ENCODE results near the gene PSPH. TPM values are rescaled to one million over a fixed set of nuclear protein-coding genes. Genes with fewer than 3 reads are reported as not detected.

The PSPH gene
- total and polyA plus RNA-seq, 8 donors, result 0.45 to 53.1 (median 5.7) TPM

GRCh38 chr7:55996856-55997500 lies 54.3 kb downstream of the PSPH start:
- peaks cover 0 to 12% (median 3%) of the 10 kb centered on the region in 4 donors for H3K4me1 ChIP-seq
- intact Hi-C loops (cut with DNase I; ENCODE audit: low total_unique reads), result no loop called here
- no peak for DNase-seq
- H3K27ac ChIP-seq, result no peak overlapping the region
- WGBS, 5 donors, result 84 to 90% (median 87%) methylated on average over 8 of the region's 8 CpGs
- peaks cover 10 to 88% (median 83%) of the 10 kb centered on the region in 4 donors for H3K36me3 ChIP-seq
- H3K9me3 ChIP-seq, result no peaks in the 10 kb centered on the region
- no peak for TF ChIP-seq EP300 (IDR thresholded peaks at IDR 0.05)
- TF ChIP-seq CTCF (IDR thresholded peaks at IDR 0.05), result no peak
- no peak for TF ChIP-seq POLR2A (IDR thresholded peaks at IDR 0.05)
- TF ChIP-seq POLR2AphosphoS5 (IDR thresholded peaks at IDR 0.05), result no peak
- H3K4me3 ChIP-seq, result no peak overlapping the region
- H3K27me3 ChIP-seq, result no peaks in the 10 kb centered on the region

GRCh38 chr7:55992346-55992745 lies 58.9 kb downstream of the PSPH start:
- Histone ChIP-seq H3K4me1 (no peaks in the 10 kb centered on the region), H3K9me3 (no peaks in the 10 kb centered on the region), H3K27me3 (no peaks in the 10 kb centered on the region), H3K4me3 (no peak overlapping the region), H3K27ac (no peak overlapping the region), H3K36me3 (peaks cover 16 to 98% (median 96%) of the 10 kb centered on the region in 4 donors)
- TF ChIP-seq EP300 (IDR thresholded peaks at IDR 0.05) (no peak), POLR2AphosphoS5 (IDR thresholded peaks at IDR 0.05) (no peak)
- DNase-seq, result no peak
- intact Hi-C loops (cut with DNase I; ENCODE audit: low total_unique reads), result no loop called here
- WGBS, 5 donors, result 76 to 98% (median 97%) methylated on average over 3 of the region's 3 CpGs

- H3K36me3 ChIP-seq, result peaks cover 55 to 100% (median 99%) of the 10 kb centered on the region in 4 donors
- no peaks in the 10 kb centered on the region for H3K27me3 ChIP-seq
- WGBS, 5 donors, result 85 to 93% (median 92%) methylated on average over 3 of the region's 3 CpGs
- H3K4me1 ChIP-seq, result peaks cover 0 to 2% (median 0%) of the 10 kb centered on the region in 4 donors
- H3K9me3 ChIP-seq, result no peaks in the 10 kb centered on the region
- intact Hi-C loops (cut with DNase I; ENCODE audit: low total_unique reads), result no loop called here
- DNase-seq, result no peak
- H3K4me3 ChIP-seq, result no peak overlapping the region
- H3K27ac ChIP-seq, result no peak overlapping the region
- no peak for TF ChIP-seq CTCF (IDR thresholded peaks at IDR 0.05)
- no peak for TF ChIP-seq EP300 (IDR thresholded peaks at IDR 0.05)
- no peak for TF ChIP-seq POLR2AphosphoS5 (IDR thresholded peaks at IDR 0.05)
- no peak for TF ChIP-seq POLR2A (IDR thresholded peaks at IDR 0.05)
Measured at GRCh38 chr7:55983537-55983936, 67.7 kb downstream of the PSPH start.

- WGBS, 5 donors, result 84 to 90% (median 86%) methylated on average over 3 of the region's 3 CpGs
- TF ChIP-seq EP300 (IDR thresholded peaks at IDR 0.05), result no peak
- TF ChIP-seq POLR2A (IDR thresholded peaks at IDR 0.05), result no peak
- no peak for TF ChIP-seq POLR2AphosphoS5 (IDR thresholded peaks at IDR 0.05)
- TF ChIP-seq CTCF (IDR thresholded peaks at IDR 0.05), result no peak
- Histone ChIP-seq H3K9me3 (no peaks in the 10 kb centered on the region), H3K27me3 (no peaks in the 10 kb centered on the region), H3K4me1 (peaks cover 0 to 17% (median 9%) of the 10 kb centered on the region in 4 donors), H3K27ac (no peak overlapping the region), H3K36me3 (peaks cover 47 to 75% (median 72%) of the 10 kb centered on the region in 4 donors), H3K4me3 (no peak overlapping the region)
- intact Hi-C loops (cut with DNase I; ENCODE audit: low total_unique reads), result no loop called here
- no peak for DNase-seq
Measured at GRCh38 chr7:55980266-55980665, 71.0 kb downstream of the PSPH start.

GRCh38 chr7:55977831-55978230 lies 73.4 kb downstream of the PSPH start:
- Histone ChIP-seq H3K4me1 (peaks cover 0 to 17% (median 9%) of the 10 kb centered on the region in 4 donors), H3K27me3 (no peaks in the 10 kb centered on the region), H3K4me3 (no peak overlapping the region), H3K36me3 (peaks cover 23 to 50% (median 48%) of the 10 kb centered on the region in 4 donors), H3K9me3 (no peaks in the 10 kb centered on the region), H3K27ac (no peak overlapping the region)
- TF ChIP-seq CTCF (IDR thresholded peaks at IDR 0.05) (no peak), POLR2AphosphoS5 (IDR thresholded peaks at IDR 0.05) (no peak), POLR2A (IDR thresholded peaks at IDR 0.05) (no peak), EP300 (IDR thresholded peaks at IDR 0.05) (no peak)
- intact Hi-C loops (cut with DNase I; ENCODE audit: low total_unique reads), result no loop called here
- 22 to 44% (median 35%) methylated on average over 4 of the region's 4 CpGs for WGBS, 5 donors
- peak; percentile 37 to 77 for DNase-seq
